Measurements from ENCODE around the gene AFG3L2.

The AFG3L2 gene

DNA sequence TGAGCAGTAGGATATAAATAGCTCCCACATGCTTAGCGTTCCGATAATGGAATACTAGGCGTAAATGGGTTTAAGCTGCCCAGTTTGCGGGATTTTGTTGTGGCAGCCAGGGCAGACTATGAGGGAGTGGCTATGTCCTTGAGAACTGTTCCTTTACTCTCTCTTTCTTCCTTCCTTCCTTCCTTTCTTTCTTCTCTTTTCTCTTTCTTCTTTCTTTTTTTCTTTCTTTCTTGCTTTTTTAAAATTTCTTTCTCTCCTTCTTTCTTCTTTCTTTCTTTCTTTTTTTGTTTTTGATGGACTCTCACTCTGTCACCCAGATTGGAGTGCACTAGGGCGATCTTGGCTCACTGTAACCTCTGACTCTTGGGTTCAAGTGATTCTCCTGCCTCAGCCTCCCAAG is 21.6 kb upstream of the AFG3L2 start:
- Histone ChIP-seq H3K4me3 (ENCODE audit: low read length) (no peak overlapping the region), H3K9me3 (ENCODE audit: insufficient read depth, low read length) (no peaks in the 10 kb centered on the region), H3K27me3 (ENCODE audit: low read depth, low read length) (peaks cover 4% of the 10 kb centered on the region), H4K20me1 (ENCODE audit: insufficient read depth, low read length) (no peaks in the 10 kb centered on the region), H3K36me3 (replicated peaks; ENCODE audit: low read depth, low read length) (no peaks in the 10 kb centered on the region), H3K27ac (ENCODE audit: low read length) (no peak overlapping the region), H3K4me1 (ENCODE audit: low read length) (peaks cover under 1% of the 10 kb centered on the region; the same call in 1 of the 2 replicates), H2AFZ (ENCODE audit: low read depth, low read length) (no peak overlapping the region), H3K9ac (ENCODE audit: low read length) (no peak overlapping the region), H3K4me2 (ENCODE audit: low read length) (no peak overlapping the region), H3K79me2 (ENCODE audit: low read length) (no peaks in the 10 kb centered on the region)
- TF ChIP-seq, protein P1, sequence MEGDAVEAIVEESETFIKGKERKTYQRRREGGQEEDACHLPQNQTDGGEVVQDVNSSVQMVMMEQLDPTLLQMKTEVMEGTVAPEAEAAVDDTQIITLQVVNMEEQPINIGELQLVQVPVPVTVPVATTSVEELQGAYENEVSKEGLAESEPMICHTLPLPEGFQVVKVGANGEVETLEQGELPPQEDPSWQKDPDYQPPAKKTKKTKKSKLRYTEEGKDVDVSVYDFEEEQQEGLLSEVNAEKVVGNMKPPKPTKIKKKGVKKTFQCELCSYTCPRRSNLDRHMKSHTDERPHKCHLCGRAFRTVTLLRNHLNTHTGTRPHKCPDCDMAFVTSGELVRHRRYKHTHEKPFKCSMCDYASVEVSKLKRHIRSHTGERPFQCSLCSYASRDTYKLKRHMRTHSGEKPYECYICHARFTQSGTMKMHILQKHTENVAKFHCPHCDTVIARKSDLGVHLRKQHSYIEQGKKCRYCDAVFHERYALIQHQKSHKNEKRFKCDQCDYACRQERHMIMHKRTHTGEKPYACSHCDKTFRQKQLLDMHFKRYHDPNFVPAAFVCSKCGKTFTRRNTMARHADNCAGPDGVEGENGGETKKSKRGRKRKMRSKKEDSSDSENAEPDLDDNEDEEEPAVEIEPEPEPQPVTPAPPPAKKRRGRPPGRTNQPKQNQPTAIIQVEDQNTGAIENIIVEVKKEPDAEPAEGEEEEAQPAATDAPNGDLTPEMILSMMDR (IDR thresholded peaks at IDR 0.05; ENCODE audit: low read depth, low read length) = no peak
- no peak for TF ChIP-seq EZH2phosphoT487 (IDR thresholded peaks at IDR 0.05; ENCODE audit: low read depth)

DNA sequence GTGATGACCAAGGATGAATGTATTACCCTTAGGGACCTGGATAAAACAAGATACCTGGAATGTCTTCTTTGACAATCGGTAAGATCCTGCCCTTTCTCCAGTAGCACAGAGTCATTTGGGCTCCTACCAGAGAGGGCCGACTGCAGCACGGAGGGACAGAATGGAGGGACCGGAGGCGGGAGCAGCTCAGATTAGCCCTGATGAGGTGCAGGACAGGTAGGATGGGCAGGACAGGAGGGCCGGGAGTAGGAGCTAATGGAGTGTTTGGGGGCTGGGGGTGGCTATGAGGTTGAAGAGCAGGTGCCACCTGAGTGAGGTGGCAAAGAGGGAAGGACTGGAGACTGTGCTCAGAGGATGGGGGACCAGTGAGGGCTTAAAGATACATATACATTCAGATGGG is 20.8 kb upstream of the AFG3L2 start:
- Histone ChIP-seq H4K20me1 (ENCODE audit: insufficient read depth, low read length) (no peaks in the 10 kb centered on the region), H3K4me3 (ENCODE audit: low read length) (no peak overlapping the region), H3K9me3 (ENCODE audit: insufficient read depth, low read length) (no peaks in the 10 kb centered on the region), H3K27me3 (ENCODE audit: low read depth, low read length) (no peaks in the 10 kb centered on the region), H2AFZ (ENCODE audit: low read depth, low read length) (no peak overlapping the region), H3K36me3 (replicated peaks; ENCODE audit: low read depth, low read length) (no peaks in the 10 kb centered on the region), H3K27ac (ENCODE audit: low read length) (no peak overlapping the region), H3K79me2 (ENCODE audit: low read length) (no peaks in the 10 kb centered on the region), H3K4me1 (ENCODE audit: low read length) (no peaks in the 10 kb centered on the region), H3K4me2 (ENCODE audit: low read length) (no peak overlapping the region), H3K9ac (ENCODE audit: low read length) (no peak overlapping the region)
- no peak for TF ChIP-seq EZH2phosphoT487 (IDR thresholded peaks at IDR 0.05; ENCODE audit: low read depth)
- TF ChIP-seq, protein P1 (IDR thresholded peaks at IDR 0.05; ENCODE audit: low read depth, low read length) = no peak

DNA sequence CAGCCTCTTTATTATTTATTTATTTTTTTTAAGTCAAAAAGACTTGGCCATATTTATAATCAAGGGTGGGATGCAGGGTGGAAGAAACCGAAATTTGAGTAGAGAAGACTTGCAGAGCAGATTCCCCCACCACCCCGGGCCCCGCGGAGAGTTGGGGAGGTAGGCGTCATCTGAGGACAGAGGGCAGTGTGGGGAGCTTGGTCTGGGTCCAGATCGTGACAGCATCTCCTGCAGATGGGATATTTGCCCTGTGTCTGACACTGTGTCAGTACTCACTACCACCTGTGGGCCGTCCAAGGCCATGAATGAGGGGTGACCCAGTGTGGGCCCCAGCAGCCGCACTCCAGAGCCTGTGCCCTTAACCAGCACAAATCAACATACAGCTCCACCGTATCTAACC is 20.2 kb upstream of the AFG3L2 start:
- H3K9ac ChIP-seq (ENCODE audit: low read length) = no peak overlapping the region
- H3K4me1 ChIP-seq (ENCODE audit: low read length) = no peaks in the 10 kb centered on the region
- H3K36me3 ChIP-seq (replicated peaks; ENCODE audit: low read depth, low read length) = no peaks in the 10 kb centered on the region
- no peaks in the 10 kb centered on the region for H3K79me2 ChIP-seq (ENCODE audit: low read length)
- H3K27me3 ChIP-seq (ENCODE audit: low read depth, low read length) = no peaks in the 10 kb centered on the region
- H2AFZ ChIP-seq (ENCODE audit: low read depth, low read length) = no peak overlapping the region
- no peak overlapping the region for H3K4me2 ChIP-seq (ENCODE audit: low read length)
- H3K4me3 ChIP-seq (ENCODE audit: low read length) = no peak overlapping the region
- no peaks in the 10 kb centered on the region for H4K20me1 ChIP-seq (ENCODE audit: insufficient read depth, low read length)
- H3K27ac ChIP-seq (ENCODE audit: low read length) = no peak overlapping the region
- TF ChIP-seq, protein P1 (IDR thresholded peaks at IDR 0.05; ENCODE audit: low read depth, low read length) = no peak
- no peak for TF ChIP-seq EZH2phosphoT487 (IDR thresholded peaks at IDR 0.05; ENCODE audit: low read depth)
- no peaks in the 10 kb centered on the region for H3K9me3 ChIP-seq (ENCODE audit: insufficient read depth, low read length)

DNA sequence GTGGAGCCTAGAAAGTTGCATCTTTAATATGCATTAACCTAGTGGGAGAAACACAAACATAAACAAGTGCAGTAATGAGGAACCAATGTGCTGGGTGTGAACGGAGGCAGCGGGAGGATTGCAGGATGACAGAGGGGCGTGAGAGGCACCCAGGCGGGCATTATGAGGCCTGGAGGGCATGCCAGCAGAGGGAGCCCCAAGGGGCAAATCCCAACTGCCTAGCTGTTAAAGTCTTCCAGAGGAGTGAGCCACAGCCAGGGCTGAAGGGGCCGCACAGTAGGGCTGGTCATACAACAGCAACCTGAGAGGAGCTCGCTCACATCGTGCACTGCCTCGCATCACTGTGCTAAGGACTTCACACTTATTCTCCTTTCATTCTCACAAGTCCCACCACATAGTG is 17.4 kb upstream of the AFG3L2 start:
- no peak overlapping the region for H3K4me2 ChIP-seq (ENCODE audit: low read length)
- no peaks in the 10 kb centered on the region for H3K27me3 ChIP-seq (ENCODE audit: low read depth, low read length)
- H4K20me1 ChIP-seq (ENCODE audit: insufficient read depth, low read length) = no peaks in the 10 kb centered on the region
- H3K4me1 ChIP-seq (ENCODE audit: low read length) = peaks cover 4% of the 10 kb centered on the region; the same call in 1 of the 2 replicates
- no peak overlapping the region for H3K27ac ChIP-seq (ENCODE audit: low read length)
- no peak overlapping the region for H2AFZ ChIP-seq (ENCODE audit: low read depth, low read length)
- TF ChIP-seq, protein P1 (IDR thresholded peaks at IDR 0.05; ENCODE audit: low read depth, low read length) = peak; percentile 66
- TF ChIP-seq EZH2phosphoT487 (IDR thresholded peaks at IDR 0.05; ENCODE audit: low read depth) = no peak
- no peak overlapping the region for H3K9ac ChIP-seq (ENCODE audit: low read length)
- no peaks in the 10 kb centered on the region for H3K9me3 ChIP-seq (ENCODE audit: insufficient read depth, low read length)
- H3K79me2 ChIP-seq (ENCODE audit: low read length) = no peaks in the 10 kb centered on the region
- no peak overlapping the region for H3K4me3 ChIP-seq (ENCODE audit: low read length)
- no peaks in the 10 kb centered on the region for H3K36me3 ChIP-seq (replicated peaks; ENCODE audit: low read depth, low read length)
